Activated CD4-positive, alpha-beta T cell treated with anti-CD3 and anti-CD28 coated beads, Interleukin-2, amount 50 U/mL, for 16 hours (primary cell): ENCODE results near the gene MTFR2.

Experiments used
- DNase-seq: peaks from one replicate; pipeline ENCODE4 v3.0.0-alpha.2; 2020

The MTFR2 gene

GRCh38 chr6:136181512-136181833, 68.6 kb downstream of the MTFR2 start:
- no peak for DNase-seq
